Ovary (tissue), 9 donors: ENCODE measurements around the gene SNX9. TPM values are rescaled to one million over a fixed set of nuclear protein-coding genes. Genes with fewer than 3 reads are reported as not detected.

Experiments
- DNase-seq, 5 donors: peaks; one replicate each; pipeline ENCODE4 v3.0.0-alpha.2; 2019 to 2020
- H3K27ac ChIP-seq, 2 donors: fragments of 200-600 bp; one replicate each; pipeline versions ENCODE4 v1.5.1 to v1.8.0; 2019 to 2022
- H3K27me3 ChIP-seq: fragments of 200-600 bp; one replicate; pipeline ENCODE4 v1.8.0; 2022
- H3K36me3 ChIP-seq: fragments of 200-600 bp; sonication (generic); one replicate; pipeline ENCODE4 v1.5.1; 2019
- H3K4me1 ChIP-seq: one replicate; pipeline ENCODE4 v1.8.1; 2013; ENCODE audit warnings: mild to moderate bottlenecking, moderate library complexity; ENCODE audit not compliant: insufficient read depth
- H3K4me3 ChIP-seq: fragments of 200-600 bp; sonication (generic); one replicate; pipeline ENCODE4 v1.5.1; 2017
- H3K9me3 ChIP-seq, 2 donors: fragments of 200-600 bp in 1 of 2; sonication (generic) in 1 of 2; one replicate each; pipeline versions ENCODE4 v1.5.1 to v1.8.1; 2013 to 2019; ENCODE audit warnings: mild to moderate bottlenecking in 1 of 2, moderate library complexity in 1 of 2
- EP300 ChIP-seq: sonication (generic); formaldehyde crosslinking; IDR thresholded peaks from one replicate; pipeline ENCODE4 v1.6.1; 2017; ENCODE audit warnings: antibody characterized with exemption
- POLR2A ChIP-seq: fragments of 450-650 bp; IDR thresholded peaks from one replicate; pipeline ENCODE4 v1.6.1; 2017; ENCODE audit warnings: antibody characterized with exemption, mild to moderate bottlenecking, moderate library complexity
- WGBS, 3 donors: extraction: QIAGEN DNeasy Blood & Tissue Kit in 1 of 3; methylation state at CpG; one replicate each; pipeline versions ENCODE4 v1.1.5 to v1.1.7; 2013 to 2017; 5-methylcytosine and 5-hydroxymethylcytosine counted together
- intact Hi-C, 4 donors: fragments of 100-400 bp; cut with DNase I; formaldehyde crosslinking; loops; one replicate each; pipeline versions ENCODE4 v1.11.0 to v1.15.1; 2022 to 2023
- polyA plus RNA-seq, 2 donors: library from polyadenylated mRNA; stranded (reverse); fragments of 200-250 nt in 1 of 2; fragments of 350-450 nt in 1 of 2; fragmentation: Illumina TruSeq in 1 of 2; extraction: RNeasy Lipid Tissue Mini Kit (QIAGEN cat#74804) in 1 of 2; gene quantifications; one replicate each; pipeline ENCODE4 v1.2.3, GENCODE V29; 2013 to 2014
- total RNA-seq, 7 donors: library from RNA; depleted of rRNA in 2 of 7; stranded (reverse); fragments of >200 nt in 2 of 7; fragmentation: NEBNext Ultra II Directional in 3 of 7; extraction: Animal tissue kit (Norgen Biotek cat#: 25700) in 3 of 7; gene quantifications; one replicate each; pipeline versions ENCODE4 v1.1.0 to v1.2.4, GENCODE V29; 2016 to 2023
- TF ChIP-seq, protein P1 (sequence below), 3 donors: fragments of 450-650 bp in 2 of 3; fragments of 200-600 bp in 1 of 3; IDR thresholded peaks; one replicate each; pipeline versions ENCODE4 v1.5.1 to v1.8.0; 2016 to 2022; ENCODE audit warnings: antibody characterized with exemption in 3 of 3, mild to moderate bottlenecking in 1 of 3
- donor health status: DM: no; HTN: no; CAD: no; lungs with moderate emphysema.
- donor health status: DM: no; HTN: no; CAD: no.
- donor health status: Bipolar disorder and iron deficiency.
- donor health status: DM: yes; HTN: yes; CAD: no.
- donor health status: DM: no; HTN: no; CAD: no.
- donor health status: DM: yes; HTN: yes; CAD: no.

SNX9 gene
- total and polyA plus RNA-seq, 9 donors = 31.2 to 48.0 (median 38.7) TPM

GRCh38 chr6:157908369-157909281, 85.6 kb downstream of the SNX9 start:
- H3K9me3 ChIP-seq = no peaks in the 10 kb centered on the region
- intact Hi-C loops = no loop called here
- H3K27ac ChIP-seq = no peak overlapping the region
- no peak overlapping the region for H3K4me3 ChIP-seq
- 77 to 85% (median 85%) methylated on average over 7 of the region's 7 CpGs for WGBS, 3 donors
- no peak for DNase-seq
- peaks cover 2% of the 10 kb centered on the region for H3K4me1 ChIP-seq
- H3K36me3 ChIP-seq = no peaks in the 10 kb centered on the region
- TF ChIP-seq, protein P1, sequence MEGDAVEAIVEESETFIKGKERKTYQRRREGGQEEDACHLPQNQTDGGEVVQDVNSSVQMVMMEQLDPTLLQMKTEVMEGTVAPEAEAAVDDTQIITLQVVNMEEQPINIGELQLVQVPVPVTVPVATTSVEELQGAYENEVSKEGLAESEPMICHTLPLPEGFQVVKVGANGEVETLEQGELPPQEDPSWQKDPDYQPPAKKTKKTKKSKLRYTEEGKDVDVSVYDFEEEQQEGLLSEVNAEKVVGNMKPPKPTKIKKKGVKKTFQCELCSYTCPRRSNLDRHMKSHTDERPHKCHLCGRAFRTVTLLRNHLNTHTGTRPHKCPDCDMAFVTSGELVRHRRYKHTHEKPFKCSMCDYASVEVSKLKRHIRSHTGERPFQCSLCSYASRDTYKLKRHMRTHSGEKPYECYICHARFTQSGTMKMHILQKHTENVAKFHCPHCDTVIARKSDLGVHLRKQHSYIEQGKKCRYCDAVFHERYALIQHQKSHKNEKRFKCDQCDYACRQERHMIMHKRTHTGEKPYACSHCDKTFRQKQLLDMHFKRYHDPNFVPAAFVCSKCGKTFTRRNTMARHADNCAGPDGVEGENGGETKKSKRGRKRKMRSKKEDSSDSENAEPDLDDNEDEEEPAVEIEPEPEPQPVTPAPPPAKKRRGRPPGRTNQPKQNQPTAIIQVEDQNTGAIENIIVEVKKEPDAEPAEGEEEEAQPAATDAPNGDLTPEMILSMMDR (IDR thresholded peaks at IDR 0.05) = no peak
- no peaks in the 10 kb centered on the region for H3K27me3 ChIP-seq

DNA sequence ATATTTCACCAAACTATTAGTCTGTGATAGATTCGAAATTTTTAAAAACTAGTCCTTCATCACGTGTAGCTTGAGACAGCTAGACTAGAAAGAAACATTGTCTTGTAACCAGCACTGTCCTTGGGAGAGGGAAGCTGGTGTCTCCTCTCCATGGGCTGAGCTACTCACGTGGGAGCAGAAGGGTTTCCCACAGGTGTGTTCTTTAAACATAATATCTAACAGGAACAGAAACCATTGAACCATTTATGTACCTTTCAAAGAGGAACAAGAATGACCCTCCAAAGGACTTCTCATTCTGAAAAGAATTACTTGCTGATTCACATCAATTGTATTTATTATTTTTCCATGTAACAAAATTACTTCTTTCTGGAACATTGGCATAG, 86.2 kb downstream of the SNX9 start:
- TF ChIP-seq POLR2A (no peak), EP300 (no peak)
- TF ChIP-seq, protein P1 (IDR thresholded peaks at IDR 0.05) = no peak
- no peak for DNase-seq
- Histone ChIP-seq H3K4me1 (peaks cover 2% of the 10 kb centered on the region), H3K36me3 (no peaks in the 10 kb centered on the region), H3K9me3 (no peaks in the 10 kb centered on the region), H3K4me3 (no peak overlapping the region), H3K27ac (no peak overlapping the region), H3K27me3 (no peaks in the 10 kb centered on the region)
- WGBS, 3 donors = 94 to 97% (median 94%) methylated on average over 3 of the region's 3 CpGs
- intact Hi-C loops = no loop called here

DNA sequence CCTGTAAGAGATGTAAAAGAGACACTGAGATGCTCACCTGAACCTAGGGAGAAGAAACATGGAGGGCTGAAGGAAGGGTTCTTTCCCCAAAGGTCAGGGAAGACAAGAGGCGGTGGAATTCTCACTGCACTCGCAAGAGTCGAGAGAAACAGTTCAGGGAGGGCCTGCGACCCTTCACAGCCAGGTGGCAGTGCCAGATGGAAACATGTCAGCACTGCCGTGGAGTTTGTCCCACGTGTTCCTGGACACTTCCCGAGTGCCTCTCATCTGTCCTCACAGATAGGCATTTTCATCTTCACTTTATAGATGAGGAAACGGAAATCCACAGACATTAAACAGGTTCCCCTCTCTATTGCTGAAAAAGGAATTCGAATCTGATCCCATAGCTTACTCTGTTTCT, 88.2 kb downstream of the SNX9 start:
- H3K27me3 ChIP-seq = no peaks in the 10 kb centered on the region
- H3K4me3 ChIP-seq = no peak overlapping the region
- H3K9me3 ChIP-seq = no peaks in the 10 kb centered on the region
- intact Hi-C loops = no loop called here
- peaks cover 2% of the 10 kb centered on the region for H3K4me1 ChIP-seq
- no peaks in the 10 kb centered on the region for H3K36me3 ChIP-seq
- DNase-seq = no peak
- 87 to 90% (median 89%) methylated on average over 9 of the region's 9 CpGs for WGBS, 3 donors
- TF ChIP-seq EP300 = no peak
- TF ChIP-seq, protein P1 (IDR thresholded peaks at IDR 0.05) = no peak
- no peak for TF ChIP-seq POLR2A
- no peak overlapping the region for H3K27ac ChIP-seq

GRCh38 chr6:157911786-157912185, 88.7 kb downstream of the SNX9 start:
- no peak for DNase-seq
- no peak overlapping the region for H3K4me3 ChIP-seq
- peak overlapping the region in 1 of 2 donors; percentile 12 for H3K27ac ChIP-seq
- H3K27me3 ChIP-seq = no peaks in the 10 kb centered on the region
- 37 to 70% (median 70%) methylated on average over 5 of the region's 5 CpGs for WGBS, 3 donors
- no peaks in the 10 kb centered on the region for H3K36me3 ChIP-seq
- TF ChIP-seq, protein P1 (IDR thresholded peaks at IDR 0.05) = no peak
- TF ChIP-seq POLR2A = no peak
- TF ChIP-seq EP300 = no peak
- intact Hi-C loops = no loop called here
- peaks cover 2% of the 10 kb centered on the region for H3K4me1 ChIP-seq
- no peaks in the 10 kb centered on the region for H3K9me3 ChIP-seq
